Testis (tissue), 2 donors: ENCODE measurements around the gene KIAA1671.

Source experiments
- POLR2A ChIP-seq: fragments of 450-650 bp; IDR thresholded peaks from one replicate; pipeline ENCODE4 v1.6.1; 2017; ENCODE audit warnings: antibody characterized with exemption, mild to moderate bottlenecking, moderate library complexity
- TF ChIP-seq, protein P1 (sequence below), 3 experiments: fragments of 450-650 bp in 2 of 3; fragments of 200-600 bp in 1 of 3; sonication (generic) in 1 of 3; IDR thresholded peaks; one replicate each; pipeline ENCODE4 v1.5.1; 2016 to 2019; ENCODE audit warnings: antibody characterized with exemption in 3 of 3, mild to moderate bottlenecking in 2 of 3, moderate library complexity in 1 of 3

DNA sequence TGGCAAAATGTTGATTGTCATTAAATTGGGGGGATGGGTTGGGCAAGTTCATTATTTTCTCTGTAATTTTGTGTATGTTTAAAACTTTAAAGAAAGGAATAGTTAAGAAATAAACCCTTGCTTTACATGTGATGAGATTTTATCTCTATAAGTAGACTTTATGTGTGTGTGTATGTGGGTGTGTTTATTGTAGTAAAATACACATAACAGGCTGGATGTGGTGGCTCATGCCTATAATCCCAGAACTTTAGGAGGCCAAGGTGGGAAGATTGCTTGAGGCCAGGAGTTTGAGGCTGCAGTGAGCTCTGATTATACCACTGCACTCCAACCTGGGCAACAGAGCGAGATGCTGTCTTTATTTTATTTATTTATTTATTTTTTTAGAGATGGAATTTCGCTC lies 83.2 kb downstream of the KIAA1671 start:
- TF ChIP-seq POLR2A: no peak
- TF ChIP-seq, protein P1, sequence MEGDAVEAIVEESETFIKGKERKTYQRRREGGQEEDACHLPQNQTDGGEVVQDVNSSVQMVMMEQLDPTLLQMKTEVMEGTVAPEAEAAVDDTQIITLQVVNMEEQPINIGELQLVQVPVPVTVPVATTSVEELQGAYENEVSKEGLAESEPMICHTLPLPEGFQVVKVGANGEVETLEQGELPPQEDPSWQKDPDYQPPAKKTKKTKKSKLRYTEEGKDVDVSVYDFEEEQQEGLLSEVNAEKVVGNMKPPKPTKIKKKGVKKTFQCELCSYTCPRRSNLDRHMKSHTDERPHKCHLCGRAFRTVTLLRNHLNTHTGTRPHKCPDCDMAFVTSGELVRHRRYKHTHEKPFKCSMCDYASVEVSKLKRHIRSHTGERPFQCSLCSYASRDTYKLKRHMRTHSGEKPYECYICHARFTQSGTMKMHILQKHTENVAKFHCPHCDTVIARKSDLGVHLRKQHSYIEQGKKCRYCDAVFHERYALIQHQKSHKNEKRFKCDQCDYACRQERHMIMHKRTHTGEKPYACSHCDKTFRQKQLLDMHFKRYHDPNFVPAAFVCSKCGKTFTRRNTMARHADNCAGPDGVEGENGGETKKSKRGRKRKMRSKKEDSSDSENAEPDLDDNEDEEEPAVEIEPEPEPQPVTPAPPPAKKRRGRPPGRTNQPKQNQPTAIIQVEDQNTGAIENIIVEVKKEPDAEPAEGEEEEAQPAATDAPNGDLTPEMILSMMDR (IDR thresholded peaks at IDR 0.05): no peak
